Activated T-helper 1 cell treated with Interleukin-2 at 50 U/mL for 16 hours (primary cell): ENCODE results near the gene ATIC.

ENCODE experiments used
- DNase-seq: peaks from one replicate; pipeline ENCODE4 v3.0.0-alpha.2; 2020; ENCODE audit warnings: low read depth

ATIC gene

GRCh38 chr2:215399067-215399716 is 87.3 kb downstream of the ATIC start:
- DNase-seq, result no peak
